Activated T-cell treated with anti-CD3 and anti-CD28 coated beads, Interleukin-2, amount 50 U/mL, for 72 hours (primary cell): Measurements from ENCODE around the gene ANKS1B. TPM values are rescaled to one million over a fixed set of nuclear protein-coding genes. Genes with fewer than 3 reads are reported as not detected.

Experiments
- ATAC-seq, 2 donors: fragments of 150-1000 bp; cut with Tn5 transposase; replicated peaks in 1 of 2; 2 replicates each; pipeline ENCODE4 v1.10.0; 2021; ENCODE audit warnings: moderate library complexity in 2 of 2, mild to moderate bottlenecking in 1 of 2
- DNase-seq, 2 donors: peaks; one replicate each; pipeline ENCODE4 v3.0.0; 2021 to 2022; ENCODE audit warnings: mixed read lengths in 1 of 2
- H3K27ac Mint-ChIP-seq: one replicate; pipeline ENCODE4 v1.8.0; 2022; ENCODE audit warnings: mild to moderate bottlenecking, moderate library complexity, mixed read lengths
- H3K27me3 Mint-ChIP-seq: one replicate; pipeline ENCODE4 v1.8.0; 2022; ENCODE audit warnings: low read depth, mixed read lengths
- H3K36me3 Mint-ChIP-seq, 2 donors: one replicate each; pipeline ENCODE4 v1.8.0; 2022; ENCODE audit warnings: mixed read lengths in 2 of 2, mild to moderate bottlenecking in 1 of 2; ENCODE audit not compliant: insufficient read depth in 2 of 2
- H3K4me1 Mint-ChIP-seq: one replicate; pipeline ENCODE4 v1.8.0; 2022; ENCODE audit warnings: low read depth, mixed read lengths
- H3K4me3 Mint-ChIP-seq, 2 donors: one replicate each; pipeline ENCODE4 v1.8.0; 2022; ENCODE audit warnings: mild to moderate bottlenecking in 2 of 2, mixed read lengths in 2 of 2, moderate library complexity in 2 of 2
- H3K9me3 Mint-ChIP-seq, 2 donors: one replicate each; pipeline ENCODE4 v1.8.0; 2022; ENCODE audit warnings: mixed read lengths in 2 of 2
- total RNA-seq, 2 donors: library from RNA; stranded (reverse); gene quantifications; one replicate each; pipeline ENCODE4 v1.2.3, GENCODE V29; 2022

Gene ANKS1B
- total RNA-seq, 2 donors from 2014 or later = 0.19 to 0.63 TPM

DNA sequence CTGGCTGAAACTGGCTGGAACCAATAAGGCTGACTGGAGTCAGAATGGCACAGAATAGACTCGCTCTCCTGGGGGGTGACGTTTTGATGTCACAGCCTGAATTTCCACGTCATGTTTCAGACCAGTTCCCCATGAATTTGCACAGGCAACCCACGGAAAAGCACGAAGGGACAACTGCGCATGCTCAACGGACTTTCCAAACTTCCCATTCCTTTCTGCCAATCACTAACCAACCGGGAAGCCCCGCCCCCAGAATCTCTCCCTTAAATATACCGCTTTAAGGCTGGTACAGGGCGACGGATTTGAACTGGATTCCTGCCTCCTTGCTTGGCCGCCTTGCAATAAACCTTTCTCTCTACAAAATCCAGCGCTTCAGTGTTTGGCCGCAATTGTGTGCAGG, 904.9 kb downstream of the ANKS1B start:
- Mint-ChIP-seq H3K9me3 (peaks cover 2 to 3% of the 10 kb centered on the region in 2 donors), H3K27me3 (no peaks in the 10 kb centered on the region), H3K36me3 (no peaks in the 10 kb centered on the region), H3K4me3 (no peak overlapping the region), H3K4me1 (no peaks in the 10 kb centered on the region), H3K27ac (no peak overlapping the region)
- DNase-seq (no peak), ATAC-seq (no peak)

DNA sequence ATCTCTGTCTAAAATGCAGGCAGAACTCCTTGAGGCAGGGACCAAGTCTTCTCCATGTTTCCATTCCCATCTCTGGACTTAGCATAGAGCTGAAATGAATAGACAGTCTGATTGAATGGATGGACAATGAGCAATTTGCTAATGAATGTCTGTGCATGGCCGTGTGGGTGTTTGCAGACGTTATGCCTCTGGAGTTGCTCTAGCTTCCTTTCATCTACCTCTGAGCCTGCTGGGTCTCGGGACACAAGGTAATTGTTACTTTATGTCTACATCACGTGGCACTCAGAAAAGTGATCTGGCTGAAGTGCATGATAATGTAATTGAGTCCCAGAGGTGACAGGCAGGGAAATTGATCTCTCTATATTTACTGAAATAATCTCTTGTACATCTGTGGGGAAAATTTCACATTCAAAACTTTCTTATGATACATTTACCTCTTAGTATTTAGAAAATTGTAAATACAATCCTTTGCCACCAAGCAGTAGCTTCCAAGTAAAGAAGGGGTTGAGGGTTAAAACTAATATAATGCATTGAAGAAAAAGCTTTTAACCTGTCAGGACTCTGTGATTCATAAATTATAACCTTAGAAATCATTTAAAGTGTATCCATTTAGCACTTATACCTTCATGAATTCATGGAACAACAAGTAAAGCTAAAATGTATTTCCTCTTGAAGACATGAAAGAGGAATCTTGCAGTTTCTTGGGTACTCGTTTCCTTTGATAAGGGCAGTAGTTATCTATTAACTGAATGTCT, 915.6 kb downstream of the ANKS1B start:
- Mint-ChIP-seq H3K27me3 (no peaks in the 10 kb centered on the region), H3K36me3 (no peaks in the 10 kb centered on the region), H3K27ac (no peak overlapping the region), H3K4me1 (no peaks in the 10 kb centered on the region), H3K4me3 (no peak overlapping the region), H3K9me3 (peaks cover 0 to 3% of the 10 kb centered on the region in 2 donors)
- no peak for ATAC-seq
- no peak for DNase-seq

DNA sequence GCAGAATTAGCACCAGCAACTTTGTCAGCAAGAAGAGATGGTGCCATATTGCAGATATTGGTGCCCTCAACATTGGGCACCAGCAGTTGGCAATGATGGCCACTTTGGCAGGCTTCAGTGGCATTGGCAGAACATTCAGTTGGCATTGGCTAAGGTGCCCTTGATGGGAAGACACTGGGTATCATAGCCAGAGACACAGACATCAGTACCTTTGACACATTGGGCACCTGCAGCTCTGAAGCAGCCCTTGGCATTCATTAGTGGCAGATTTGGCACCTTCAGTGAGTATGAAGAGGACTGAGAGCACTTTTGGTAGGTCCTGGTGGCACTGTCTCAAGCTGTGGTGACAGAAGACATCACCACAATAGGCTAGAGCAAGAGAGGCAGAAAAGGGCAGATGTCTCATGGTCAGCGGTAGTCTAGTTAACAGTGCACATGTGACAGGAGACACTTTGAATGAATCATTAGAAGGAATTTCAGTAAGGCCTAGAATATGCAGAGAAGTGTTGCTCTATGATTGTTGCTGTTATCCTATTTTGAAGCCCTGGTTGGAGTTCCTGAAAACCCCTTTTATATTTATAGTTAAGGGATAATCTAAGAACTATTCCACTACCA, 917.5 kb downstream of the ANKS1B start:
- Mint-ChIP-seq H3K27me3 (no peaks in the 10 kb centered on the region), H3K4me3 (no peak overlapping the region), H3K9me3 (peaks cover 0 to 3% of the 10 kb centered on the region in 2 donors), H3K27ac (no peak overlapping the region), H3K4me1 (no peaks in the 10 kb centered on the region), H3K36me3 (no peaks in the 10 kb centered on the region)
- no peak for DNase-seq
- ATAC-seq = no peak

DNA sequence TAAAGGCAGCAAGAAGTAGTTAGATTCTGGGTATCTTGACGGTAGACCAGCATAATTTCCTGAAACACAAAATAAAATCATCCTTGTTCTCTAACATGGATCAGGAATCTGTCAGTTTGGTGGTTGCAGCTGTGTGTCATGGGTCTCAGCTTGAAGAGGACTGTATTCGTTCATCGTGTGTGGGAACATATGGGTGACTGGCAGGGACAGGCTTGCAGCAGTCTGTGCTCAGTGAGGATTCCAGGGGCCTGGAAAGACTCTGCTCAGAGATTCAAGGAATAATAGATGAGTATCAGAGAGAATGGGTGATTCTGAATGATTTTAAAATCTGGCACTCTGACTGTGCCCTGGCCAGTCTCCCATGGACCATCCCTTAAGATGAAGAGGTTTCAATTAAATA, 918.0 kb downstream of the ANKS1B start:
- H3K27ac Mint-ChIP-seq = no peak overlapping the region
- DNase-seq = no peak

DNA sequence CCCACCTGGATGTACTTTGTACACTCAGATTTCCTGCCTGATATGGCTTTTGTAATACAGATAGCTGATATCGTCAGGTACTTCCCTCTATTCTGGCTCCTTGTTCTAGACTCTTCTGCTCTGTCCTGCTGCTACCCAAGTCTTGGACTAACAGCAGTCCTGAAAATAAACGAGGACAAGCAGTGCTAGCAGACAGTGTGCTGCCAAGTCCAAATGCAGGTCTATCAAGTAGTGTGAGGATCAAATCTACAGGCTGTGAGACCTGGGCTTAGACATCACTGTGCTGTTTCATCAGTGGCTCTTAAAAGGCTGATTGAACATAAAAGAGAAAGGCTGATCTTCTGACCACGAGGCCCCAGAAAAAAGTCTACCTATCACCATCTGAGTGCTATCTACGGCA, 921.6 kb downstream of the ANKS1B start:
- Mint-ChIP-seq H3K4me1 (no peaks in the 10 kb centered on the region), H3K36me3 (no peaks in the 10 kb centered on the region), H3K9me3 (peaks cover 0 to 1% of the 10 kb centered on the region in 2 donors), H3K27ac (no peak overlapping the region), H3K27me3 (no peaks in the 10 kb centered on the region), H3K4me3 (no peak overlapping the region)
- DNase-seq = no peak
- no peak for ATAC-seq

More for the DNA sequence above, 918.0 kb downstream of the ANKS1B start:
- Mint-ChIP-seq H3K36me3 (no peaks in the 10 kb centered on the region), H3K4me3 (no peak overlapping the region), H3K9me3 (peaks cover 0 to 3% of the 10 kb centered on the region in 2 donors), H3K4me1 (no peaks in the 10 kb centered on the region), H3K27me3 (no peaks in the 10 kb centered on the region)
- ATAC-seq = no peak

DNA sequence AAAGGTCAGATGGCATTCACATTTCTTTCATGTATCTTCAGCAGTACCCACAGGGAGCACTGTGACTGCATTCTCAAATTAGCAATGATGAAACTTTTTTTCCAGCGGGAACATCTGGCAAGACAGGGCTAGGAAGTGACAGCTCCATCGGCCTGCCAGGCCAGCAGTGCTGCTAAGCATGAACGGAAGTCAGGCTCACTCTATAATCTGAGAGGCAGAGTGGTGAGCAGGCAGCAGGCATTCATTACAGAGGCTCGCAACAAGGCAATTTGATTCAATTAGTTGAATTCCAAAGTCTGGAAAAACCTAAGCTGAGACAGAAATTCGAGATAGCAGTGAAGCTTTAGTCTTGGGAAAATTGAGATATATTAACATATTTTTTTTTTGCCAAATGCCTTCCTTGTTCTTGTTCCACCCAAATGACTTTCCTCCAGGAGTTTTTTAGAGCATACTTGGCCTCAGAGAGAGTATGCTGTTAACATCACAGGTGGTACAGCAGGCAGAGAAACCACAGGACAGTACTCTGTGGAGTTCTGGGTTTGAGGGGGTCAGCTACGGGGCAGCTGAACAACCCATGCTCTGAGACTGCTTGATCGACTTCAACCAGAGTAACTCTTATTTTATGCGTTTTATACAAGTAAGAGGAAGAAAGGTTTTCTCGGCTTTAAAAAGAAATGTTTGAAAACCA, 924.8 kb downstream of the ANKS1B start:
- Mint-ChIP-seq H3K27me3 (no peaks in the 10 kb centered on the region), H3K36me3 (no peaks in the 10 kb centered on the region), H3K27ac (no peak overlapping the region), H3K9me3 (no peaks in the 10 kb centered on the region), H3K4me3 (no peak overlapping the region), H3K4me1 (no peaks in the 10 kb centered on the region)
- no peak for ATAC-seq
- DNase-seq = no peak

DNA sequence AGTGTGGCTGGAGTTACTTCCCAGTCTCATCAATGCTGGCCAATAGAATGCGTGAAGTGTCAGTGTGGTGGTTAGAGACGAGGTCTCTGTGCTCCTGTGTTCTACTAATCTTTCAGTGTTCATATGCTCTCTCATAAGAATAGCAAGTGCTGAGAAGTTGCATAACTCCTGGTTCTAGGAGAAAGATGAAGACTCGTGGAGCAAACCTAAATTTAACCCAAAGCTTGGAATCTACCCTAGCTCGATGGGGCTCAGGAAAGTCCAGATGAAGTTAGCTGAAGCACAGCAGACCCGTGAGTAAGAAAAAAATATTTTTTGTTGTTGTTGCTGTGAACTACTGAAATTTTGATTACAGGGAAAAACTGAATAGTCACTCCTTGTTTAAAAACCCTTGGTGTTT, 927.1 kb downstream of the ANKS1B start:
- H3K4me3 Mint-ChIP-seq = no peak overlapping the region
- H3K4me1 Mint-ChIP-seq = no peaks in the 10 kb centered on the region
- H3K36me3 Mint-ChIP-seq = no peaks in the 10 kb centered on the region
- H3K27ac Mint-ChIP-seq = no peak overlapping the region
- peaks cover 0 to 2% of the 10 kb centered on the region in 2 donors for H3K9me3 Mint-ChIP-seq
- DNase-seq (no peak), ATAC-seq (no peak)
- no peaks in the 10 kb centered on the region for H3K27me3 Mint-ChIP-seq

DNA sequence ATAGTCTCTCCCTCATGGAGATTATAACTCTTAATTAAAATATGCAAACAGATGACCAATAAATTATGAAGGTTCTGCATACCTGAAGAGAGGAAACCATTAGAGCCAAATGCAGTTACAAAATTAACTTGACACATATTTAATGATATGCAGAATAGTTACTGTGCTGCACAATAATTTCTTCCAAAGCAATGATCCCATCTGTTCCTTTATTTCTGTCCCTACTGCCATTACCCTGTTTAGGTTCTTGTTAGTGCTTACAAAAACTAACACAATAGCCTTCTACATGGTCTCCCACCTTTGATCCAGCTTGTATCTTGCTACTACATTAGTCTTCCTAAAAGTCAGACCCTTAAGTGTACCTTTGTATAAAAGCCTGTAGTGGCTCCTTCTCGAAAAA, 928.5 kb downstream of the ANKS1B start:
- H3K9me3 Mint-ChIP-seq = peaks cover 0 to 2% of the 10 kb centered on the region in 2 donors
- H3K4me3 Mint-ChIP-seq = no peak overlapping the region
- no peak for DNase-seq
- H3K27ac Mint-ChIP-seq = no peak overlapping the region
- no peaks in the 10 kb centered on the region for H3K36me3 Mint-ChIP-seq
- H3K4me1 Mint-ChIP-seq = no peaks in the 10 kb centered on the region
- H3K27me3 Mint-ChIP-seq = no peaks in the 10 kb centered on the region
- no peak for ATAC-seq

DNA sequence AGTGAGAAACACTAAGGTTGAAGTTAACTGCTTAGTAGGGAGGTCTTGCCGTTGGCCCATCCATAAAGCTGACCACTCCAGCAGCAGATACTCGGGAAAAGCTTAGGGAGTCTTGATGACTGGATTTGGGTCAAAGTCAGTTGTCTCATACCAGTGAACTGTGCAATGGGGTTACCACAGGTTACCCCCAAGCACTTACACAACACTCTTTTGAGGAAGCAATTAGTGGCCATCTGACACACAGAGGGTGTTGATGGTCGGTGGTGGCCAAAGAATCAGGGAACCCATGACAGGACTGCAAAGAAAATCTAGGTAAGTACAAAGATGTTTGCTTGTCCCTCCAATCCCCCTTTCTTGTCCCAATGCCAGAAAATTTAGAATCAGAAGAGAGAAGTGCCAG, 929.4 kb downstream of the ANKS1B start:
- no peaks in the 10 kb centered on the region for H3K27me3 Mint-ChIP-seq
- no peaks in the 10 kb centered on the region for H3K36me3 Mint-ChIP-seq
- ATAC-seq (no peak), DNase-seq (no peak)
- no peak overlapping the region for H3K27ac Mint-ChIP-seq
- H3K9me3 Mint-ChIP-seq = peaks cover 0 to 2% of the 10 kb centered on the region in 2 donors
- no peaks in the 10 kb centered on the region for H3K4me1 Mint-ChIP-seq
- no peak overlapping the region for H3K4me3 Mint-ChIP-seq

DNA sequence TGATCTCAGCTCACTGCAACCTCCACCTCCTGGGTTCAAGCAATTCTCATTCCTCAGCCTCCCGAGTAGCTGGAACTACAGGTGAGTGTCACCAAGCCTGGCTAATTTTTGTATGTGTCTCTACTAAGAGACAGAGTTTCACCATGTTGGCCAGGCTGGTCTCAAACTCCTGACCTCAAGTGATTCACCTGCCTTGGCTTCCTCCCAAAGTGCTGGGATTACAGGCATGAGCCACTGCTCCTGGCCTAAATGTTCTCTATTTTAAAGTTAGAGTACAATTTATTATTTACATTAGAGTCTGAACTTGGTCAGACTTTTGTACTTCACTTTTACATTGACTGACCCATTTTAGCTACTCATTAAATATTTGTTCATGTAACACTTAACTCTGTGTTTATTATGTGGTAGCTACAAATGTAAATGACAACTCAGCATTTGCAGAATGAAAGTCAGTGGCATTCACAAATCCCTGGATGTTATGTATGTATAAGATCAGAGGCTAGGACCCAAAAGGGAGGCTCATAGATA, 930.1 kb downstream of the ANKS1B start:
- H3K4me1 Mint-ChIP-seq = no peaks in the 10 kb centered on the region
- no peaks in the 10 kb centered on the region for H3K36me3 Mint-ChIP-seq
- H3K4me3 Mint-ChIP-seq = no peak overlapping the region
- no peaks in the 10 kb centered on the region for H3K27me3 Mint-ChIP-seq
- ATAC-seq = no peak
- H3K9me3 Mint-ChIP-seq = peaks cover 0 to 2% of the 10 kb centered on the region in 2 donors
- DNase-seq = no peak
- H3K27ac Mint-ChIP-seq = no peak overlapping the region

DNA sequence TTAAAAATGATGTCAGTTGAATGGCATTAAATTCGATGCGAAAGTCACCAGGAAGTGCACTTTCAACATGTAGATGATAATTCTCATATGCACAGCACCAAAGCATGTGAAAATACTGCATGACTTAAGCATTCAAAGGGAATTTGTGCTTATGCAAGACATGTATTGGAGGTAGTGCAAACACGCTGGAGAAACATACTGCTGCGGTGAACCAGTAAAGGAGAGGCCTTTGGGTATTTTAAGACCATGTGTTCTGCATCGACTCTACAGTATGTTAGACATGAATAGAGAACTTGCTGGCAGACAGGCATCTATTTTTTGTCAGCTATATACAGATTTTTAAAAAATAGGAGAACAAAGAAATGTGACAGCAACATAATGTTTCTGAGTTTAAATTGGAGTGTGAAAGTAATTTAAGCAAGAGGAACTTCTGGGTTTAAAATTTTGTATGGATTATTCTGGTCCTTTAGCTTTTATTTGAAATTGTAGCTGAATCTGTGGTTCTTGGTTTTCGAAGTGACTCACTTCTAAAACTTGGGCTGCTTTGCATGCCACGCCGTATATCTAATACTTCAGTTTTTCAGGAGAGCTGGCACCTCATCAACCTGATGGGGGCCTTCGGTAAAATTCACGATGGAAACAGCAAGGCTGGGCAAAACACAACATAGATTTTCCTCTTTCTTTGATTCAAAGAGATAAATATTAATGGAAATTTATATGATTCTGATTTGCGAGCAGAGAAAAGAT, 930.9 kb downstream of the ANKS1B start:
- Mint-ChIP-seq H3K27ac (no peak overlapping the region), H3K36me3 (no peaks in the 10 kb centered on the region), H3K9me3 (peaks cover 0 to 2% of the 10 kb centered on the region in 2 donors), H3K4me3 (no peak overlapping the region), H3K27me3 (no peaks in the 10 kb centered on the region), H3K4me1 (no peaks in the 10 kb centered on the region)
- DNase-seq (no peak), ATAC-seq (no peak)

DNA sequence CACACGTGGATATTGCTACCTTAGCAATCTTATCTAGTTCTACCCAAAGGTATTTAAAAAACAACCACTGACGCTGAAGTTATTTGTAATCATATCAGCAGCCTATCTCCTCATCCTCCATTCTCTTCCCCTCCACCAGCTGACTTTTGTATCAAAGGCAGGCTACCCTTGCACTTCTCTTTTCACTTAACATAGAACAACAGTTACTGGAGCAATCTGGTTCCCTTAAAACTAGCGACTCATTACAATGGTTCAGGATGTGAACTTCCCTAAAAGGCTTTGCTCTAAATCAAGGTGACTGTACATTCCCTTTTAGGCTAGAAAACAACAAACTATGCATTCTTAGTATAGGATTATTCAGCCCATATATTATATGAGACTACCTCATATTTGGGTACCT, 935.0 kb downstream of the ANKS1B start:
- no peaks in the 10 kb centered on the region for H3K4me1 Mint-ChIP-seq
- ATAC-seq = no peak
- H3K4me3 Mint-ChIP-seq = no peak overlapping the region
- peaks cover 4 to 10% of the 10 kb centered on the region in 2 donors for H3K9me3 Mint-ChIP-seq
- H3K27me3 Mint-ChIP-seq = no peaks in the 10 kb centered on the region
- DNase-seq = no peak
- peaks cover 2% of the 10 kb centered on the region in 2 donors for H3K36me3 Mint-ChIP-seq
- H3K27ac Mint-ChIP-seq = no peak overlapping the region

DNA sequence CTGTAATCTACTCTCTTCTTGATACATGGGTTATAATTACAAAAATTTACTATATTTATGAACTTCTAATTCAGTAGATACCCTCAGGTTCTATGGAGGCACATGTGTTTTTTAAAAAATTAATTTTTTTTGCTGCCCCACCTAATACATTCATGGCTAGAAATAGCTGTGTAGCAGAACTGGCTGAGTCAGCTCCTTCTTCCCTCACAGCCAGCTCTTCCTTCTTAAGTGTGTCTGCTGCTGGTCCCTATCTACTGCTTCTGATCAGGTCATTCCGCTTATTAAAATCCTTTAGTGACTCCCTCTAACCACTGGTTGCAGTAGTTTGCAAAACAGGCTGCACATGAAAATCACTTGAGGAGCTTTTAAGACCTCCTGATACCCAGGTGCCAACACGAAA, 939.6 kb downstream of the ANKS1B start:
- no peaks in the 10 kb centered on the region for H3K4me1 Mint-ChIP-seq
- H3K27me3 Mint-ChIP-seq = no peaks in the 10 kb centered on the region
- DNase-seq (no peak), ATAC-seq (no peak)
- H3K9me3 Mint-ChIP-seq = peaks cover 4 to 10% of the 10 kb centered on the region in 2 donors
- H3K36me3 Mint-ChIP-seq = peaks cover 2% of the 10 kb centered on the region in 2 donors
- H3K27ac Mint-ChIP-seq = no peak overlapping the region
- H3K4me3 Mint-ChIP-seq = no peak overlapping the region
